HepG2 (cell line): ENCODE data around the gene PPP2R5B. TPM values are rescaled to one million over a fixed set of nuclear protein-coding genes. Genes with fewer than 3 reads are reported as not detected.

Source experiments
- AGO1 ChIP-seq: fragments of 200-400 bp; formaldehyde crosslinking; IDR thresholded peaks from 2 replicates; pipeline ENCODE4 v1.6.1; 2017; ENCODE audit warnings: mild to moderate bottlenecking, low read depth, low read length, moderate library complexity; ENCODE audit not compliant: poor library complexity, severe bottlenecking
- FOXA1 ChIP-seq, 2 experiments: fragments of 450-650 bp in 1 of 2; sonication (generic) in 1 of 2; formaldehyde crosslinking in 1 of 2; IDR thresholded peaks; 2 replicates each; pipeline versions ENCODE4 v1.4.0 to v1.6.1; 2016 to 2020; ENCODE audit warnings: missing genetic modification reagents in 1 of 2
- GTF3A ChIP-seq: sonication (generic); formaldehyde crosslinking; conservative IDR thresholded peaks from 2 replicates; pipeline ENCODE4 v1.4.0; 2020; ENCODE audit warnings: mild to moderate bottlenecking, missing genetic modification reagents
- HMGA1 ChIP-seq: sonication (generic); formaldehyde crosslinking; conservative IDR thresholded peaks from 2 replicates; pipeline ENCODE4 v1.4.0; 2020; ENCODE audit warnings: missing genetic modification reagents
- KDM4B ChIP-seq: sonication (generic); formaldehyde crosslinking; IDR thresholded peaks from 2 replicates; pipeline ENCODE4 v1.4.0; 2020; ENCODE audit warnings: missing genetic modification reagents
- KDM5A ChIP-seq: fragments of 200-600 bp; sonication (generic); IDR thresholded peaks from 2 replicates; pipeline ENCODE4 v1.7.0; 2018; ENCODE audit warnings: antibody characterized with exemption, mild to moderate bottlenecking, low read length, borderline replicate concordance
- KMT2A ChIP-seq: sonication (generic); formaldehyde crosslinking; IDR thresholded peaks from 2 replicates; pipeline ENCODE4 v1.4.0; 2020; ENCODE audit warnings: missing genetic modification reagents
- NAIF1 ChIP-seq: sonication (generic); formaldehyde crosslinking; IDR thresholded peaks from 2 replicates; pipeline ENCODE4 v1.5.0; 2020; ENCODE audit warnings: mild to moderate bottlenecking, missing genetic modification reagents, borderline replicate concordance
- NCOA5 ChIP-seq: sonication (generic); formaldehyde crosslinking; IDR thresholded peaks from 2 replicates; pipeline ENCODE4 v1.4.0; 2020; ENCODE audit warnings: missing genetic modification reagents
- PLRG1 ChIP-seq: fragments of 450-650 bp; conservative IDR thresholded peaks from 2 replicates; pipeline ENCODE4 v1.6.1; 2016
- SUZ12 ChIP-seq: fragments of 150-350 bp; IDR thresholded peaks from 2 replicates; pipeline ENCODE4 v1.6.1; 2014; ENCODE audit warnings: low read depth, low read length
- ZFP36 ChIP-seq: fragments of 150-350 bp; IDR thresholded peaks from 2 replicates; pipeline ENCODE4 v1.6.1; 2018; ENCODE audit warnings: borderline replicate concordance, low read length, low read depth; ENCODE audit not compliant: partially characterized antibody
- ZNF160 ChIP-seq: sonication (generic); formaldehyde crosslinking; IDR thresholded peaks from 2 replicates; pipeline ENCODE4 v1.8.0; 2022; ENCODE audit warnings: mild to moderate bottlenecking, inconsistent platforms, missing genetic modification reagents
- ZNF180 ChIP-seq: sonication (generic); formaldehyde crosslinking; IDR thresholded peaks from 2 replicates; pipeline ENCODE4 v1.4.0; 2020; ENCODE audit warnings: low read depth, missing genetic modification reagents, borderline replicate concordance
- ZNF20 ChIP-seq: sonication (generic); formaldehyde crosslinking; IDR thresholded peaks from 2 replicates; pipeline ENCODE4 v1.4.0; 2020; ENCODE audit warnings: mild to moderate bottlenecking, moderate library complexity, missing genetic modification reagents
- ZNF235 ChIP-seq: sonication (generic); formaldehyde crosslinking; IDR thresholded peaks from 2 replicates; pipeline ENCODE4 v1.8.1; 2023; ENCODE audit warnings: mild to moderate bottlenecking, missing genetic modification reagents, borderline replicate concordance
- ZNF30 ChIP-seq: sonication (generic); formaldehyde crosslinking; IDR thresholded peaks from 2 replicates; pipeline ENCODE4 v1.5.0; 2020; ENCODE audit warnings: mild to moderate bottlenecking, missing genetic modification reagents
- ZNF605 ChIP-seq: sonication (generic); formaldehyde crosslinking; IDR thresholded peaks from 2 replicates; pipeline ENCODE4 v1.8.0; 2022; ENCODE audit warnings: mild to moderate bottlenecking, missing genetic modification reagents
- ZNF607 ChIP-seq: sonication (generic); formaldehyde crosslinking; IDR thresholded peaks from 2 replicates; pipeline ENCODE4 v1.5.1; 2020; ENCODE audit warnings: missing genetic modification reagents, mild to moderate bottlenecking, borderline replicate concordance
- ZNF646 ChIP-seq: sonication (generic); formaldehyde crosslinking; IDR thresholded peaks from 2 replicates; pipeline ENCODE4 v1.9.0; 2021; ENCODE audit warnings: mild to moderate bottlenecking, missing genetic modification reagents
- polyA plus RNA-seq, 8 experiments: library from polyadenylated mRNA; depleted of rRNA in 3 of 8; stranded (reverse) in 7 of 8; unstranded in 1 of 8; fragments of >200 nt; fragmentation: Illumina TruSeq in 4 of 8; extraction: Trizol in 4 of 8; gene quantifications; 2 replicates each; pipeline versions ENCODE4 v1.2.1 to v1.2.3, GENCODE V29; 2011 to 2016; ENCODE audit warnings: low read depth in 4 of 8, missing spikeins in 1 of 8, mixed read lengths in 1 of 8; ENCODE audit not compliant: insufficient read depth in 1 of 8
- total RNA-seq, 5 experiments: library from RNA; depleted of rRNA; stranded (reverse); fragments of >200 nt; fragmentation: Illumina TruSeq; extraction: Trizol; gene quantifications; 2 replicates each; pipeline ENCODE4 v1.2.3, GENCODE V29; 2016; ENCODE audit warnings: low read depth in 1 of 5
- TF ChIP-seq, protein P1 (sequence below): sonication (generic); formaldehyde crosslinking; conservative IDR thresholded peaks from 2 replicates; pipeline ENCODE4 v1.8.0; 2022; ENCODE audit warnings: low read depth, missing genetic modification reagents
- TF ChIP-seq, protein P2 (sequence below): sonication (generic); formaldehyde crosslinking; IDR thresholded peaks from 2 replicates; pipeline ENCODE4 v1.4.0; 2020; ENCODE audit warnings: mild to moderate bottlenecking, missing genetic modification reagents

Gene PPP2R5B
- total and polyA plus RNA-seq, 2 of the 13 experiments (the other 11 are each of a cell fraction or from before 2014, with no cell fraction given) = 2.3 to 8.3 TPM

GRCh38 chr11:64892838-64893193, 31.7 kb upstream of the PPP2R5B start (continued):
- TF ChIP-seq ZNF30 = no peak
- TF ChIP-seq ZFP36 = no peak
- no peak for TF ChIP-seq KDM5A
- TF ChIP-seq NCOA5 (CRISPR knock-in tag) = no peak
- peak; percentile 7; the same call in 1 of the 2 replicates for TF ChIP-seq ZNF235 (CRISPR knock-in tag)
- no peak for TF ChIP-seq FOXA1 (IDR thresholded peaks at IDR 0.05)
- no peak for TF ChIP-seq FOXA1 (CRISPR knock-in tag; IDR thresholded peaks at IDR 0.05)
- TF ChIP-seq SUZ12 = no peak
- no peak for TF ChIP-seq KDM4B
- TF ChIP-seq ZNF180 (CRISPR knock-in tag) = no peak
- TF ChIP-seq PLRG1 = no peak
- TF ChIP-seq ZNF646 (CRISPR knock-in tag) = no peak
- no peak for TF ChIP-seq KMT2A (CRISPR knock-in tag)
- TF ChIP-seq, protein P1, sequence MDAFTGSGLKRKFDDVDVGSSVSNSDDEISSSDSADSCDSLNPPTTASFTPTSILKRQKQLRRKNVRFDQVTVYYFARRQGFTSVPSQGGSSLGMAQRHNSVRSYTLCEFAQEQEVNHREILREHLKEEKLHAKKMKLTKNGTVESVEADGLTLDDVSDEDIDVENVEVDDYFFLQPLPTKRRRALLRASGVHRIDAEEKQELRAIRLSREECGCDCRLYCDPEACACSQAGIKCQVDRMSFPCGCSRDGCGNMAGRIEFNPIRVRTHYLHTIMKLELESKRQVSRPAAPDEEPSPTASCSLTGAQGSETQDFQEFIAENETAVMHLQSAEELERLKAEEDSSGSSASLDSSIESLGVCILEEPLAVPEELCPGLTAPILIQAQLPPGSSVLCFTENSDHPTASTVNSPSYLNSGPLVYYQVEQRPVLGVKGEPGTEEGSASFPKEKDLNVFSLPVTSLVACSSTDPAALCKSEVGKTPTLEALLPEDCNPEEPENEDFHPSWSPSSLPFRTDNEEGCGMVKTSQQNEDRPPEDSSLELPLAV (CRISPR knock-in tag) = no peak
- no peak for TF ChIP-seq ZNF160
- TF ChIP-seq NAIF1 = no peak
- no peak for TF ChIP-seq HMGA1
- TF ChIP-seq, protein P2, sequence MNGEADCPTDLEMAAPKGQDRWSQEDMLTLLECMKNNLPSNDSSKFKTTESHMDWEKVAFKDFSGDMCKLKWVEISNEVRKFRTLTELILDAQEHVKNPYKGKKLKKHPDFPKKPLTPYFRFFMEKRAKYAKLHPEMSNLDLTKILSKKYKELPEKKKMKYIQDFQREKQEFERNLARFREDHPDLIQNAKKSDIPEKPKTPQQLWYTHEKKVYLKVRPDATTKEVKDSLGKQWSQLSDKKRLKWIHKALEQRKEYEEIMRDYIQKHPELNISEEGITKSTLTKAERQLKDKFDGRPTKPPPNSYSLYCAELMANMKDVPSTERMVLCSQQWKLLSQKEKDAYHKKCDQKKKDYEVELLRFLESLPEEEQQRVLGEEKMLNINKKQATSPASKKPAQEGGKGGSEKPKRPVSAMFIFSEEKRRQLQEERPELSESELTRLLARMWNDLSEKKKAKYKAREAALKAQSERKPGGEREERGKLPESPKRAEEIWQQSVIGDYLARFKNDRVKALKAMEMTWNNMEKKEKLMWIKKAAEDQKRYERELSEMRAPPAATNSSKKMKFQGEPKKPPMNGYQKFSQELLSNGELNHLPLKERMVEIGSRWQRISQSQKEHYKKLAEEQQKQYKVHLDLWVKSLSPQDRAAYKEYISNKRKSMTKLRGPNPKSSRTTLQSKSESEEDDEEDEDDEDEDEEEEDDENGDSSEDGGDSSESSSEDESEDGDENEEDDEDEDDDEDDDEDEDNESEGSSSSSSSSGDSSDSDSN (CRISPR knock-in tag) = no peak
- TF ChIP-seq GTF3A (CRISPR knock-in tag) = no peak
- TF ChIP-seq AGO1 = peak; percentile 32
- TF ChIP-seq ZNF605 (CRISPR knock-in tag) = no peak
- no peak for TF ChIP-seq ZNF607 (CRISPR knock-in tag)
- TF ChIP-seq ZNF20 = no peak
